Astrocyte (in vitro differentiated cells and primary cell): ENCODE results near the gene PLA2G3.

Source experiments
- CTCF ChIP-seq: IDR thresholded peaks from 2 replicates; pipeline ENCODE4 v1.5.1; 2011; ENCODE audit warnings: low read depth, mild to moderate bottlenecking, inconsistent platforms, low read length, moderate library complexity; ENCODE audit not compliant: insufficient read depth
- EZH2 ChIP-seq: IDR thresholded peaks from 2 replicates; pipeline ENCODE4 v1.6.1; 2012; ENCODE audit warnings: mild to moderate bottlenecking, low read length, inconsistent platforms; ENCODE audit not compliant: insufficient read depth

- no peak for TF ChIP-seq CTCF
- no peak for TF ChIP-seq EZH2
Observed at GRCh38 chr22:31090217-31091085, 49.9 kb downstream of the PLA2G3 start.
